ENCODE data around the gene PRPF6. TPM values are rescaled to one million over a fixed set of nuclear protein-coding genes. Genes with fewer than 3 reads are reported as not detected.

PRPF6 gene
- total and polyA plus RNA-seq, 2 of the 13 experiments (the other 11 are each of a cell fraction or from before 2014, with no cell fraction given) = 63.7 to 101 TPM

DNA sequence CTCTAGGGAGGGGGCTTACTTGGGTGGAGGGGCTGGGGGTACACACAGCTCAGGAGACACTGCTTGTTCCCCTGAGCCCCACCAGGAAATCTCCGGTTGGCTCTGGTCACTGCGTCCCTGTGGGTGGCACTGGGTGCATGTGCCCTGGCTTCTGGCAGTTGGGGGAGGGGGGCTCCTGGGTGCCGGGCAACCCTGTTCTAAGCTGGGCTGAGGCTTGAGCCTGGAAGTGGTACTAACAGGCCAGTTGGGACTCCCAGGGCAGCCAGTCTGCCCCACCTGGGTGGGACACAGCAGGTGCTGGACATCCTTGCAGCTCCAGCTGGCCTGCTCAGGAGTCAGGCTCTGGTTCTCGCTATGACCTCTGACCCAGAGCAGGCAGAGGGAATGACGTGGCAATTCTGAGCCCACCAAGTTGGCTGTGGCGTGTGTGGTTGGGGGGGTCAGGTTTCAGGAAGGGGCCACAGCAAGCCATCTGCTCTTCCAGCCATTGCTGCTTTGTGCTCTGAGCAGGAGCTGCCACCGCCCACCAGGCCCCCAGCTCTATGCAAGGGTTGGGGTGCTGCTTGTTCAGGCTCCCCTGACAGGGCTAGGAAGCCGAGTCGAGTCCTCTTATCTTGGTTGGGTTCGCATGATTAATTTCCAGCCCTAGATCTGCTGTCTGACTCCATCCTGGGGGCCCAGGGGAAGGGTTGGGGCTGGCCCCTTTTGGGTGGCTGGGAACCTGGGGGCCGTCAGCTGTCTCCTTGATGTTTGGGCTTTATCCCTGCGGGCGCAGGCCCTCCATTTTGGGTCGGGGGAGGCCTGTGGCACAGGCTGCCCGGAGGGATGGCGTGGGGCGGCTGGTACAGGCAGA is 55.6 kb downstream of the PRPF6 start (continued):
- TF ChIP-seq BATF2 (CRISPR knock-in tag; IDR thresholded peaks at IDR 0.05) = peak; percentile 16; the same call in 1 of the 2 replicates
- no peak for TF ChIP-seq SATB2 (CRISPR knock-in tag; IDR thresholded peaks at IDR 0.05)
- TF ChIP-seq ELF1 (CRISPR knock-in tag; IDR thresholded peaks at IDR 0.05) = peak; percentile 60
- no peak for TF ChIP-seq ZNF839 (CRISPR knock-in tag; IDR thresholded peaks at IDR 0.05; ENCODE audit: borderline replicate concordance)
- peak; percentile 71; the same call in 1 of the 2 replicates for TF ChIP-seq DNMT3B (CRISPR knock-in tag; conservative IDR thresholded peaks at IDR 0.05)
- TF ChIP-seq HDAC2 (CRISPR knock-in tag; IDR thresholded peaks at IDR 0.05) = peak; percentile 52
- TF ChIP-seq TP53 (CRISPR knock-in tag; conservative IDR thresholded peaks at IDR 0.05) = 0 out of 2 replicates have a peak, but pooled peaks have one; percentile 4
- peak; percentile 98 for TF ChIP-seq CAMTA2 (CRISPR knock-in tag; IDR thresholded peaks at IDR 0.05; ENCODE audit: borderline replicate concordance)
- TF ChIP-seq MXD3 (CRISPR knock-in tag; IDR thresholded peaks at IDR 0.05) = peak; percentile 75
- TF ChIP-seq RARA (CRISPR knock-in tag; IDR thresholded peaks at IDR 0.05) = peak; percentile 22; the same call in 1 of the 2 replicates
- no peak; the same call in 1 of the 2 replicates for TF ChIP-seq BCL3 (CRISPR knock-in tag; IDR thresholded peaks at IDR 0.05)
- TF ChIP-seq, protein P1, sequence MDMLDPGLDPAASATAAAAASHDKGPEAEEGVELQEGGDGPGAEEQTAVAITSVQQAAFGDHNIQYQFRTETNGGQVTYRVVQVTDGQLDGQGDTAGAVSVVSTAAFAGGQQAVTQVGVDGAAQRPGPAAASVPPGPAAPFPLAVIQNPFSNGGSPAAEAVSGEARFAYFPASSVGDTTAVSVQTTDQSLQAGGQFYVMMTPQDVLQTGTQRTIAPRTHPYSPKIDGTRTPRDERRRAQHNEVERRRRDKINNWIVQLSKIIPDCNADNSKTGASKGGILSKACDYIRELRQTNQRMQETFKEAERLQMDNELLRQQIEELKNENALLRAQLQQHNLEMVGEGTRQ (IDR thresholded peaks at IDR 0.05; ENCODE audit: low read depth, low read length) = no peak
- TF ChIP-seq, protein P1 (CRISPR knock-in tag; IDR thresholded peaks at IDR 0.05; ENCODE audit: borderline replicate concordance) = peak; percentile 43; the same call in 1 of the 2 replicates
- TF ChIP-seq, protein P2, sequence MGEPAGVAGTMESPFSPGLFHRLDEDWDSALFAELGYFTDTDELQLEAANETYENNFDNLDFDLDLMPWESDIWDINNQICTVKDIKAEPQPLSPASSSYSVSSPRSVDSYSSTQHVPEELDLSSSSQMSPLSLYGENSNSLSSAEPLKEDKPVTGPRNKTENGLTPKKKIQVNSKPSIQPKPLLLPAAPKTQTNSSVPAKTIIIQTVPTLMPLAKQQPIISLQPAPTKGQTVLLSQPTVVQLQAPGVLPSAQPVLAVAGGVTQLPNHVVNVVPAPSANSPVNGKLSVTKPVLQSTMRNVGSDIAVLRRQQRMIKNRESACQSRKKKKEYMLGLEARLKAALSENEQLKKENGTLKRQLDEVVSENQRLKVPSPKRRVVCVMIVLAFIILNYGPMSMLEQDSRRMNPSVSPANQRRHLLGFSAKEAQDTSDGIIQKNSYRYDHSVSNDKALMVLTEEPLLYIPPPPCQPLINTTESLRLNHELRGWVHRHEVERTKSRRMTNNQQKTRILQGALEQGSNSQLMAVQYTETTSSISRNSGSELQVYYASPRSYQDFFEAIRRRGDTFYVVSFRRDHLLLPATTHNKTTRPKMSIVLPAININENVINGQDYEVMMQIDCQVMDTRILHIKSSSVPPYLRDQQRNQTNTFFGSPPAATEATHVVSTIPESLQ (CRISPR knock-in tag; conservative IDR thresholded peaks at IDR 0.05) = no peak; the same call in 1 of the 2 replicates
- TF ChIP-seq POLR2AphosphoS2 (IDR thresholded peaks at IDR 0.05; ENCODE audit: low read depth, low read length) = no peak; the same call in 1 of the 2 replicates
- peak; percentile 20; the same call in 1 of the 2 replicates for TF ChIP-seq YEATS4 (CRISPR knock-in tag; IDR thresholded peaks at IDR 0.05; ENCODE audit: borderline replicate concordance)
- TF ChIP-seq ZNF280D (CRISPR knock-in tag; IDR thresholded peaks at IDR 0.05) = peak; percentile 30; the same call in 1 of the 2 replicates
- TF ChIP-seq PHB2 (IDR thresholded peaks at IDR 0.05; ENCODE audit: partially characterized antibody) = no peak
- peak; percentile 94; the same call in 1 of the 2 replicates for TF ChIP-seq ZNF776 (CRISPR knock-in tag; IDR thresholded peaks at IDR 0.05)

Measured in HepG2 (cell line).